A549 (cell line): Measurements from ENCODE around the gene CBFB. TPM values are rescaled to one million over a fixed set of nuclear protein-coding genes. Genes with fewer than 3 reads are reported as not detected.

Source experiments
- ATAC-seq, 2 experiments: fragments of 200-7000 bp in 1 of 2; fragments of >200 bp in 1 of 2; cut with Nextera tagmentation in 1 of 2; cut with Tn5 transposase in 1 of 2; 3 replicates each; pipeline versions ENCODE4 v1.8.0 to v1.9.1; 2018 to 2020; ENCODE audit warnings: mild to moderate bottlenecking in 1 of 2, moderate library complexity in 1 of 2
- CTCF ChIA-PET: fragments of 300-600 bp; sonication (Branson Sonifier 250); formaldehyde crosslinking; extraction: SDS; loops from one replicate; lab custom pipeline; 2021; ENCODE audit warnings: antibody characterized with exemption, inconsistent platforms; lab: Yijun Ruan, JAX
- POLR2A ChIA-PET: fragments of 350-600 bp; formaldehyde crosslinking; extraction: SDS; loops from one replicate; lab custom pipeline; 2021; ENCODE audit warnings: antibody characterized with exemption, inconsistent platforms; lab: Yijun Ruan, JAX
- DNase-seq, 2 experiments: peaks; one replicate each; pipeline versions ENCODE4 v3.0.0 to v3.0.0-alpha.2; 2011 to 2016; ENCODE audit warnings: low read depth in 1 of 2, low spot score in 1 of 2
- FAIRE-seq: peaks from 2 replicates; lab custom pipeline; 2011; peaks lifted over from hg19 to GRCh38; lab: Jason Lieb, UNC
- H3K27ac ChIP-seq, 2 experiments: fragments of >200 bp; sonication (Bioruptor Twin); formaldehyde crosslinking; 3 replicates each; pipeline ENCODE4 v1.5.1; 2016 to 2017
- H3K4me1 ChIP-seq: fragments of >200 bp; sonication (Bioruptor Twin); formaldehyde crosslinking; 3 replicates; pipeline ENCODE4 v1.6.1; 2016
- H3K4me2 ChIP-seq: fragments of >200 bp; sonication (Bioruptor Twin); formaldehyde crosslinking; 3 replicates; pipeline ENCODE4 v1.6.1; 2016
- H3K4me3 ChIP-seq: fragments of >200 bp; sonication (Bioruptor Twin); formaldehyde crosslinking; 3 replicates; pipeline ENCODE4 v1.5.1; 2016
- H3K9me3 ChIP-seq: fragments of >200 bp; sonication (Bioruptor Twin); formaldehyde crosslinking; 3 replicates; pipeline ENCODE4 v1.6.1; 2016
- BHLHE40 ChIP-seq: IDR thresholded peaks from 2 replicates; pipeline ENCODE4 v1.6.1; 2012; ENCODE audit warnings: low read depth, low read length, inconsistent platforms
- CBX2 ChIP-seq: fragments of 200-600 bp; sonication (generic); IDR thresholded peaks from 2 replicates; pipeline ENCODE4 v1.6.1; 2016; ENCODE audit warnings: low read depth, mild to moderate bottlenecking, borderline replicate concordance
- CBX8 ChIP-seq: fragments of 200-600 bp; sonication (generic); IDR thresholded peaks from 2 replicates; pipeline ENCODE4 v1.6.1; 2016
- CEBPB ChIP-seq, 2 experiments: fragments of >200 bp in 1 of 2; sonication (Bioruptor Twin) in 1 of 2; formaldehyde crosslinking in 1 of 2; IDR thresholded peaks; 2 replicates each; pipeline ENCODE4 v1.6.1; 2012 to 2016
- CHD4 ChIP-seq: fragments of 200-600 bp; sonication (generic); IDR thresholded peaks from 2 replicates; pipeline ENCODE4 v1.6.1; 2016; ENCODE audit warnings: antibody characterized with exemption, mild to moderate bottlenecking, borderline replicate concordance
- EHF ChIP-seq: fragments of 250-450 bp; sonication (Bioruptor Pico); IDR thresholded peaks from 2 replicates; pipeline ENCODE4 v1.5.0; 2020; ENCODE audit warnings: mild to moderate bottlenecking
- FOSB ChIP-seq: fragments of 250-450 bp; sonication (Bioruptor Pico); IDR thresholded peaks from 2 replicates; pipeline ENCODE4 v1.5.0; 2020; ENCODE audit warnings: mild to moderate bottlenecking, moderate library complexity
- FOXS1 ChIP-seq: fragments of 250-450 bp; sonication (Bioruptor Pico); IDR thresholded peaks from 2 replicates; pipeline ENCODE4 v1.5.0; 2020; ENCODE audit warnings: mild to moderate bottlenecking, moderate library complexity
- HEYL ChIP-seq: fragments of 250-450 bp; sonication (Bioruptor Pico); IDR thresholded peaks from 2 replicates; pipeline ENCODE4 v1.8.0; 2021; ENCODE audit warnings: mild to moderate bottlenecking, moderate library complexity
- HOXB13 ChIP-seq: fragments of 250-450 bp; sonication (Bioruptor Pico); IDR thresholded peaks from 2 replicates; pipeline ENCODE4 v1.5.0; 2020; ENCODE audit warnings: low read depth, mild to moderate bottlenecking, moderate library complexity
- JUN ChIP-seq, 2 experiments: fragments of >200 bp; sonication (Bioruptor Twin); formaldehyde crosslinking; IDR thresholded peaks; 2 replicates in 1 of 2; 3 replicates in 1 of 2; pipeline ENCODE4 v1.6.1; 2016 to 2017
- KDM5A ChIP-seq: fragments of 200-600 bp; sonication (generic); IDR thresholded peaks from 2 replicates; pipeline ENCODE4 v1.6.1; 2016; ENCODE audit warnings: antibody characterized with exemption, mild to moderate bottlenecking
- MYC ChIP-seq: IDR thresholded peaks from 2 replicates; pipeline ENCODE4 v1.6.1; 2012; ENCODE audit warnings: mild to moderate bottlenecking, inconsistent platforms, low read length, improper control_type of control experiment, borderline replicate concordance
- NFE2L2 ChIP-seq: fragments of 150-350 bp; conservative IDR thresholded peaks from 2 replicates; pipeline ENCODE4 v1.6.1; 2014; ENCODE audit warnings: low read length
- NPAS2 ChIP-seq: fragments of 250-450 bp; sonication (Bioruptor Pico); IDR thresholded peaks from 2 replicates; pipeline ENCODE4 v1.8.0; 2022; ENCODE audit warnings: mild to moderate bottlenecking, moderate library complexity, borderline replicate concordance
- NR3C1 ChIP-seq: fragments of >200 bp; sonication (Bioruptor Twin); formaldehyde crosslinking; IDR thresholded peaks from 3 replicates; pipeline ENCODE4 v1.6.1; 2017
- PBX3 ChIP-seq: IDR thresholded peaks from 2 replicates; pipeline ENCODE4 v1.6.1; 2012
- PHF8 ChIP-seq: fragments of 200-600 bp; sonication (generic); IDR thresholded peaks from 2 replicates; pipeline ENCODE4 v1.6.1; 2016; ENCODE audit warnings: low read depth, mild to moderate bottlenecking, antibody characterized with exemption, moderate library complexity, borderline replicate concordance
- POLR2A ChIP-seq: IDR thresholded peaks from 2 replicates; pipeline ENCODE4 v1.6.1; 2012; ENCODE audit warnings: mild to moderate bottlenecking, low read length
- RARB ChIP-seq: fragments of 250-450 bp; sonication (Bioruptor Pico); IDR thresholded peaks from 2 replicates; pipeline ENCODE4 v1.8.0; 2021; ENCODE audit warnings: mild to moderate bottlenecking, moderate library complexity
- TP53 ChIP-seq: fragments of 250-450 bp; sonication (Bioruptor Pico); IDR thresholded peaks from 2 replicates; pipeline ENCODE4 v1.5.0; 2021; ENCODE audit warnings: mild to moderate bottlenecking, moderate library complexity
- ZFP36 ChIP-seq: fragments of 450-650 bp; IDR thresholded peaks from 2 replicates; pipeline ENCODE4 v1.6.1; 2014; ENCODE audit warnings: borderline replicate concordance; ENCODE audit not compliant: partially characterized antibody
- WGBS: methylation state at CpG from one replicate; pipeline ENCODE4 v1.1.6; 2017; ENCODE audit errors: missing lambda C conversion rate; 5-methylcytosine and 5-hydroxymethylcytosine counted together
- polyA plus RNA-seq, 4 experiments: library from polyadenylated mRNA; depleted of rRNA in 3 of 4; stranded (reverse); fragments of >200 nt; fragmentation: RNase III in 1 of 4; extraction: RNeasy Plus Mini Kit Qiagen cat#74134 plus additional on column Dnase treatment in 1 of 4; gene quantifications; 2 replicates in 3 of 4; 3 replicates in 1 of 4; pipeline ENCODE4 v1.2.3, GENCODE V29; 2011 to 2017
- TF ChIP-seq, protein P1 (sequence below): fragments of >200 bp; sonication (Bioruptor Twin); formaldehyde crosslinking; IDR thresholded peaks from 2 replicates; pipeline ENCODE4 v1.6.1; 2016
- TF ChIP-seq, protein P2 (sequence below): fragments of >200 bp; sonication (Bioruptor Twin); formaldehyde crosslinking; IDR thresholded peaks from 3 replicates; pipeline ENCODE4 v1.6.1; 2016
- TF ChIP-seq, protein P3 (sequence below): fragments of 250-450 bp; sonication (Bioruptor Pico); IDR thresholded peaks from 2 replicates; pipeline ENCODE4 v1.5.0; 2020; ENCODE audit warnings: low read depth, mild to moderate bottlenecking, moderate library complexity

Gene CBFB
- polyA plus RNA-seq, 2 of the 4 experiments (the other 2 are of a cell fraction): 27.7 to 61.3 TPM

GRCh38 chr16:67001726-67002125 lies 27.2 kb upstream of the CBFB start:
- Histone ChIP-seq H3K4me3 (no peak overlapping the region), H3K4me2 (no peak overlapping the region), H3K4me1 (peaks cover 15% of the 10 kb centered on the region), H3K27ac (no peak overlapping the region; a peak in 1 of 6 replicates), H3K9me3 (no peaks in the 10 kb centered on the region)
- WGBS: 79% methylated on average over 3 of the region's 3 CpGs
- ATAC-seq (no peak), DNase-seq (no peak), FAIRE-seq (no peak)
- ChIA-PET CTCF (interaction anchor here (1.1 to 2.6 kb wide), 2 partner anchors 16 to 99 kb away, joined by 4 to 14 read pairs; no protein-coding TSS in a partner anchor), POLR2A (no interaction called here)
- TF ChIP-seq PBX3 (no peak), POLR2A (no peak), KDM5A (no peak), NFE2L2 (no peak), ZFP36 (no peak), NPAS2 (CRISPR knock-in tag) (no peak), FOXS1 (CRISPR knock-in tag) (no peak)
- TF ChIP-seq, protein P1, sequence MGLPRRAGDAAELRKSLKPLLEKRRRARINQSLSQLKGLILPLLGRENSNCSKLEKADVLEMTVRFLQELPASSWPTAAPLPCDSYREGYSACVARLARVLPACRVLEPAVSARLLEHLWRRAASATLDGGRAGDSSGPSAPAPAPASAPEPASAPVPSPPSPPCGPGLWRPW: no peak

DNA sequence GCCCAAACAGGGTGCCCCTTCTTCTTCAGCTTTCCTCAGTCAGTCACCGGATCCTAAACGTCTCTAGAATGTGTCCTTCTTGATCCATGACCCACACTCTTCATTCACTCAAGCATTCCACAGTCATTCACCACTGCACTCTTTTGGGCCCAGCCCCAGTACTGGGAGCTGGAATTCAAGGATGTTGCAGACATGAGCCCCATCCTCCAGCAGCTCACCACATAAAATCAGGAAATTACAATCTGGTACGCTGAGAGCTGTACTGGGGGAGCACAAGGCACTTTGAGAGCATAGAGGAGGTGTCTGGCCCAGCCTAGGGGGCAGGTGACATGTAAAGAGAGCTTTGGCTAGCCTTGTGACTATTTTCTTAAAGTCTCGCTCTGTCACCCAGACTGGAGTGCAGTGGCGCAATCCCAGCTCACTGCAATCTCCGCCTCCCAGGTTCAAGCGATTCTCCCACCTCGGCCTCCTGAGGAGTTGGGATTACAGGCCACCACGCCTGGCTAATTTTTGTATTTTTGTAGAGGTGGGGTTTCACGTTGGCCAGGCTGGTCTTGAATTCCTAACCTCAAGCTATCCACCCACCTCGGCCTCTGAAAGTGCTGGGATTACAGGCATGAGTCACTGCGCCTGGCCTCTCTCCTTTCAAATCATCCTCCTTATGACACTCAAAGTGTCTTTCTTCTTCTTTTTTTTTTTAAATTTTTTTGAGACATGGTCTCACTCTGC lies 21.9 kb upstream of the CBFB start:
- FAIRE-seq (no peak), ATAC-seq (no peak), DNase-seq (no peak)
- H3K27ac ChIP-seq: peak overlapping the region; percentile 38; a peak in 1 of 6 replicates
- H3K4me3 ChIP-seq: no peak overlapping the region
- ChIA-PET POLR2A (no interaction called here), CTCF (interaction anchor here (0.6 to 3.3 kb wide), 13 partner anchors 11 to 437 kb away, joined by 3 to 14 read pairs (median 5); partner anchors contain the start of gene NOL3)
- WGBS: 77% methylated on average over 12 of the region's 12 CpGs
- H3K9me3 ChIP-seq: no peaks in the 10 kb centered on the region
- H3K4me1 ChIP-seq: peaks cover 9% of the 10 kb centered on the region; the same call in 2 of the 3 replicates
- TF ChIP-seq CEBPB (IDR thresholded peaks at IDR 0.05) (peak in 1 of 2 experiments; percentile 28; a peak in 1 of 4 replicates), CHD4 (no peak)
- H3K4me2 ChIP-seq: no peak overlapping the region; the same call in 2 of the 3 replicates

DNA sequence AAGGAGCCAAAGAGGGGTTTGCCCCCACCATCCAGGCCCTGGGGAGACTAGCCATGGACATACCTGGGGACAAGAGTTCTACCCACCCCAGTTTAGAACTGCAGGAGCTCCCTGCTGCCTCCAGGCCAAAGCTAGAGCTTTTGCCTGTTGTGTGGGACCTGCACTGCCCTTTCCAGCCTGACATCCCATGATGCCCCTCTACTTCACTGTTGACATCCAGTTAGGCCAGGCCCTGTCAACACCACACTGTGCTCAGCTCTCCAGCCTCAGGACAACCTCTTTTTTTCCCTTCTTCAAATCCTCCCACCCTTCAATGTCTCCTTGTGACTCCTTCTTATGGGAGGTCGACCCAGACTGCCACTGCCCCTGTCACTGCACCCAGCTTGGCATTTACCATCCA lies 19.8 kb upstream of the CBFB start:
- Histone ChIP-seq H3K4me2 (no peak overlapping the region), H3K9me3 (no peaks in the 10 kb centered on the region), H3K4me3 (no peak overlapping the region), H3K27ac (no peak overlapping the region), H3K4me1 (peaks cover 9% of the 10 kb centered on the region; the same call in 2 of the 3 replicates)
- WGBS: 29% methylated on average over 1 of the region's 1 CpG
- peak in 1 of 2 experiments; percentile 18; a peak in 1 of 6 replicates for ATAC-seq
- TF ChIP-seq, protein P2, sequence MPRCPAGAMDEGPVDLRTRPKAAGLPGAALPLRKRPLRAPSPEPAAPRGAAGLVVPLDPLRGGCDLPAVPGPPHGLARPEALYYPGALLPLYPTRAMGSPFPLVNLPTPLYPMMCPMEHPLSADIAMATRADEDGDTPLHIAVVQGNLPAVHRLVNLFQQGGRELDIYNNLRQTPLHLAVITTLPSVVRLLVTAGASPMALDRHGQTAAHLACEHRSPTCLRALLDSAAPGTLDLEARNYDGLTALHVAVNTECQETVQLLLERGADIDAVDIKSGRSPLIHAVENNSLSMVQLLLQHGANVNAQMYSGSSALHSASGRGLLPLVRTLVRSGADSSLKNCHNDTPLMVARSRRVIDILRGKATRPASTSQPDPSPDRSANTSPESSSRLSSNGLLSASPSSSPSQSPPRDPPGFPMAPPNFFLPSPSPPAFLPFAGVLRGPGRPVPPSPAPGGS: no peak
- no peak for TF ChIP-seq CBX2
- no peak for TF ChIP-seq HEYL (CRISPR knock-in tag)
- no peak for TF ChIP-seq POLR2A
- no peak for TF ChIP-seq JUN (IDR thresholded peaks at IDR 0.05)
- TF ChIP-seq PHF8: no peak
- TF ChIP-seq EHF (CRISPR knock-in tag): no peak
- TF ChIP-seq BHLHE40: no peak
- no peak for TF ChIP-seq HOXB13 (CRISPR knock-in tag)
- no peak for TF ChIP-seq NR3C1
- TF ChIP-seq TP53 (CRISPR knock-in tag): no peak
- TF ChIP-seq, protein P3, sequence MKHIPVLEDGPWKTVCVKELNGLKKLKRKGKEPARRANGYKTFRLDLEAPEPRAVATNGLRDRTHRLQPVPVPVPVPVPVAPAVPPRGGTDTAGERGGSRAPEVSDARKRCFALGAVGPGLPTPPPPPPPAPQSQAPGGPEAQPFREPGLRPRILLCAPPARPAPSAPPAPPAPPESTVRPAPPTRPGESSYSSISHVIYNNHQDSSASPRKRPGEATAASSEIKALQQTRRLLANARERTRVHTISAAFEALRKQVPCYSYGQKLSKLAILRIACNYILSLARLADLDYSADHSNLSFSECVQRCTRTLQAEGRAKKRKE (CRISPR knock-in tag): no peak
- no peak for TF ChIP-seq CHD4
- TF ChIP-seq MYC: no peak
- no peak for TF ChIP-seq CBX8
- no peak for TF ChIP-seq FOSB (CRISPR knock-in tag)
- no peak for TF ChIP-seq RARB (CRISPR knock-in tag)
- FAIRE-seq: no peak
- CTCF ChIA-PET: interaction anchor here (0.7 to 3.3 kb wide), 6 partner anchors 9 to 146 kb away, joined by 3 to 14 read pairs (median 4); no protein-coding TSS in a partner anchor
- DNase-seq: no peak
- POLR2A ChIA-PET: no interaction called here
